ENCODE results near the gene ACOXL. TPM values are rescaled to one million over a fixed set of nuclear protein-coding genes. Genes with fewer than 3 reads are reported as not detected.

Gene ACOXL
- total RNA-seq, 1 donor from 2014 or later = 0.58 TPM

GRCh38 chr2:111106706-111107105 lies 374.3 kb downstream of the ACOXL start:
- DNase-seq (ENCODE audit: low read depth) = no peak
- no peaks in the 10 kb centered on the region for H3K36me3 ChIP-seq (ENCODE audit: control insufficient read depth, insufficient read depth, low read length)
- H3K4me3 ChIP-seq (ENCODE audit: low read depth, low read length) = no peak overlapping the region
- TF ChIP-seq CTCF (IDR thresholded peaks at IDR 0.05; ENCODE audit: insufficient read depth, low read length, poor library complexity, severe bottlenecking) = no peak
- no peaks in the 10 kb centered on the region for H3K27me3 ChIP-seq (ENCODE audit: control insufficient read depth, insufficient read depth, low read length)

- DNase-seq (ENCODE audit: low read depth) = no peak
- H3K36me3 ChIP-seq (ENCODE audit: control insufficient read depth, insufficient read depth, low read length) = no peaks in the 10 kb centered on the region
- TF ChIP-seq CTCF (IDR thresholded peaks at IDR 0.05; ENCODE audit: insufficient read depth, low read length, poor library complexity, severe bottlenecking) = no peak
- H3K27me3 ChIP-seq (ENCODE audit: control insufficient read depth, insufficient read depth, low read length) = no peaks in the 10 kb centered on the region
- H3K4me3 ChIP-seq (ENCODE audit: low read depth, low read length) = no peak overlapping the region
Measured at GRCh38 chr2:111108745-111109271, 376.4 kb downstream of the ACOXL start.

GRCh38 chr2:111111101-111111755 lies 378.9 kb downstream of the ACOXL start:
- Histone ChIP-seq H3K36me3 (ENCODE audit: control insufficient read depth, insufficient read depth, low read length) (no peaks in the 10 kb centered on the region), H3K4me3 (ENCODE audit: low read depth, low read length) (no peak overlapping the region), H3K27me3 (ENCODE audit: control insufficient read depth, insufficient read depth, low read length) (no peaks in the 10 kb centered on the region)
- DNase-seq (ENCODE audit: low read depth) = no peak
- no peak for TF ChIP-seq CTCF (IDR thresholded peaks at IDR 0.05; ENCODE audit: insufficient read depth, low read length, poor library complexity, severe bottlenecking)

- no peak for DNase-seq (ENCODE audit: low read depth)
- Histone ChIP-seq H3K27me3 (ENCODE audit: control insufficient read depth, insufficient read depth, low read length) (peaks cover 3% of the 10 kb centered on the region), H3K4me3 (ENCODE audit: low read depth, low read length) (no peak overlapping the region), H3K36me3 (ENCODE audit: control insufficient read depth, insufficient read depth, low read length) (no peaks in the 10 kb centered on the region)
- no peak for TF ChIP-seq CTCF (IDR thresholded peaks at IDR 0.05; ENCODE audit: insufficient read depth, low read length, poor library complexity, severe bottlenecking)
Measured at GRCh38 chr2:111113838-111114237, 381.5 kb downstream of the ACOXL start.

- no peak overlapping the region for H3K4me3 ChIP-seq (ENCODE audit: low read depth, low read length)
- H3K27me3 ChIP-seq (ENCODE audit: control insufficient read depth, insufficient read depth, low read length) = peaks cover 16% of the 10 kb centered on the region
- no peak for TF ChIP-seq CTCF (IDR thresholded peaks at IDR 0.05; ENCODE audit: insufficient read depth, low read length, poor library complexity, severe bottlenecking)
- no peaks in the 10 kb centered on the region for H3K36me3 ChIP-seq (ENCODE audit: control insufficient read depth, insufficient read depth, low read length)
- DNase-seq (ENCODE audit: low read depth) = no peak
Measured at GRCh38 chr2:111116011-111116746, 383.8 kb downstream of the ACOXL start.

All from kidney epithelial cell (primary cell).